ENCODE data around the gene SUN1.

Gene SUN1

DNA sequence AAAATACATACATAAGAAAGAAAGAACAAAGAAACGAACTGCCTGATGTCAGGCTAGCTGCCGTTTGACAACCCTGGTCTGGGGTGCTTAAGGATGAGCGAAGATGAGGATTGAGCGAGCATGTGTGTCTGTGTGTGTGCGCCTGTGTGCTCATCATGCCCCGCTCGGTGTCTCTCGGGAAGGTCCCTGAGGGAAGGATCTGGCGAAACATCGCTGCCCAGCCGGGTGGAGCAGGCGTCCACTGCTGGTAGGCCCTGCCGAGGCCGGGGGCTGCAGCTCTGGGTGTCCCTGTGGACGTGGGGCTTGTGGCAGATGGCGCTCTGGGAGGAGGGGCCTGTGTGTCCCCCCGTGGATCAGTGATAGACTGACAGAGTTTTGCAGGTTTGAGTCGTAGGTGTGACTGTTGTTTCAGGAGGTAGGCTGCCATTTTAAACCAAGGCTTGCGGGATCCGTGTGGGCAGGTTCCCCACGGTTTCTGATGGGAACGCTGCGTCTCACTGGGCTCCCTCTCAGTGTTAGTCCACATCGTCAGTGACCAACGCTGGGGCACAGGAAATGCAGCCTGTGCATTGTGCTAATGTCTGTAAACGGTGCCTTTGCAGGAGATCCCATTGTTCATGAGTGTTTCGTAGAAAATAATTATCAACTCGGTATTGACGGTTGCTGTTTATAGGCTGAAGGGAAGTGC, 5.9 kb upstream of the SUN1 start:
- TF ChIP-seq TAF1 (IDR thresholded peaks at IDR 0.05; ENCODE audit: borderline replicate concordance, insufficient read depth, low read length) (no peak), SIN3A (IDR thresholded peaks at IDR 0.05; ENCODE audit: borderline replicate concordance, insufficient read depth, low read length) (no peak), FOXP2 (optimal IDR thresholded peaks at IDR 0.05; ENCODE audit: borderline replicate concordance, extremely low read depth, extremely low read length, insufficient read depth) (no peak), POLR2AphosphoS5 (IDR thresholded peaks at IDR 0.05; ENCODE audit: low read depth, low read length) (no peak)
- TF ChIP-seq, protein P1, sequence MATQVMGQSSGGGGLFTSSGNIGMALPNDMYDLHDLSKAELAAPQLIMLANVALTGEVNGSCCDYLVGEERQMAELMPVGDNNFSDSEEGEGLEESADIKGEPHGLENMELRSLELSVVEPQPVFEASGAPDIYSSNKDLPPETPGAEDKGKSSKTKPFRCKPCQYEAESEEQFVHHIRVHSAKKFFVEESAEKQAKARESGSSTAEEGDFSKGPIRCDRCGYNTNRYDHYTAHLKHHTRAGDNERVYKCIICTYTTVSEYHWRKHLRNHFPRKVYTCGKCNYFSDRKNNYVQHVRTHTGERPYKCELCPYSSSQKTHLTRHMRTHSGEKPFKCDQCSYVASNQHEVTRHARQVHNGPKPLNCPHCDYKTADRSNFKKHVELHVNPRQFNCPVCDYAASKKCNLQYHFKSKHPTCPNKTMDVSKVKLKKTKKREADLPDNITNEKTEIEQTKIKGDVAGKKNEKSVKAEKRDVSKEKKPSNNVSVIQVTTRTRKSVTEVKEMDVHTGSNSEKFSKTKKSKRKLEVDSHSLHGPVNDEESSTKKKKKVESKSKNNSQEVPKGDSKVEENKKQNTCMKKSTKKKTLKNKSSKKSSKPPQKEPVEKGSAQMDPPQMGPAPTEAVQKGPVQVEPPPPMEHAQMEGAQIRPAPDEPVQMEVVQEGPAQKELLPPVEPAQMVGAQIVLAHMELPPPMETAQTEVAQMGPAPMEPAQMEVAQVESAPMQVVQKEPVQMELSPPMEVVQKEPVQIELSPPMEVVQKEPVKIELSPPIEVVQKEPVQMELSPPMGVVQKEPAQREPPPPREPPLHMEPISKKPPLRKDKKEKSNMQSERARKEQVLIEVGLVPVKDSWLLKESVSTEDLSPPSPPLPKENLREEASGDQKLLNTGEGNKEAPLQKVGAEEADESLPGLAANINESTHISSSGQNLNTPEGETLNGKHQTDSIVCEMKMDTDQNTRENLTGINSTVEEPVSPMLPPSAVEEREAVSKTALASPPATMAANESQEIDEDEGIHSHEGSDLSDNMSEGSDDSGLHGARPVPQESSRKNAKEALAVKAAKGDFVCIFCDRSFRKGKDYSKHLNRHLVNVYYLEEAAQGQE (IDR thresholded peaks at IDR 0.05; ENCODE audit: insufficient read depth in 1 of 2, low read depth in 2 of 2, low read length in 2 of 2): no peak

DNA sequence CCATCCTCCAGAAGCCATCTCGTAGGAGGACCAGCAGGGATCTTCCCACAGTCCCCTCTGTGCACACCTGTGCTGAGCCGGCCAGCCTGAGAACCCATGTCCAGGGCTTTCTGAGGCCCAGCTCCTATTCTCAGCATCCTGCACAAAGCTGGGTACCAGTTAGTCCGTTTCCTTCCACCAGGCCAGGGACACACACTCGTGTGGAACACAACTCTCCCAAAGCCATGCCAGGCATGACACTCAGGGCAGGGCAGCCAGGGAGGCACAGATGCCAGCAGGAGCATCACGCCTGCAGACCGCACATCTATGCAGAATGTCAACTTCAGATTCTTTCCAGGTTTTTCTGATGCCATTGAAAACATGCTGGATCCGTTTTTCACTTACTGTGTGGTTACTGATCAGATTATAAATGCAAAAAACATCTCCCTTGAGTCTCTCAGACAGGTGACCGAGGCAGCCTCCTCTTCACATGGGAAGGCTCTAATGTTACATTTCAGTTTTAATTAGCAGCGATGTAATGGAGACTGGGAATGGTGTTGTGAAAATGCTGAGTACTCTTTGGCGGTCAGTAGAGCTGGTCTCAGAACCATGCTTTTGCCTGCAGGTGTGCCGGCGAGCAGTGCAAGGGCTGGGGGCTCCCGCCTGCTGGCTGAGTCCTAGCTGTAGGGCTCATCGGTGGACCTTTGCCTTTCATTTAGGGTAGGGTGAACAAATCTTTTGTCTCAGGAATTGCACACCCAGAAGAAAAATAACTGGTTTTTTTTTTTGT, 3.3 kb upstream of the SUN1 start:
- TF ChIP-seq, protein P1 (IDR thresholded peaks at IDR 0.05; ENCODE audit: insufficient read depth in 1 of 2, low read depth in 2 of 2, low read length in 2 of 2): no peak
- TF ChIP-seq SIN3A (IDR thresholded peaks at IDR 0.05; ENCODE audit: borderline replicate concordance, insufficient read depth, low read length) (no peak), TAF1 (IDR thresholded peaks at IDR 0.05; ENCODE audit: borderline replicate concordance, insufficient read depth, low read length) (no peak), POLR2AphosphoS5 (IDR thresholded peaks at IDR 0.05; ENCODE audit: low read depth, low read length) (no peak), FOXP2 (optimal IDR thresholded peaks at IDR 0.05; ENCODE audit: borderline replicate concordance, extremely low read depth, extremely low read length, insufficient read depth) (no peak)

DNA sequence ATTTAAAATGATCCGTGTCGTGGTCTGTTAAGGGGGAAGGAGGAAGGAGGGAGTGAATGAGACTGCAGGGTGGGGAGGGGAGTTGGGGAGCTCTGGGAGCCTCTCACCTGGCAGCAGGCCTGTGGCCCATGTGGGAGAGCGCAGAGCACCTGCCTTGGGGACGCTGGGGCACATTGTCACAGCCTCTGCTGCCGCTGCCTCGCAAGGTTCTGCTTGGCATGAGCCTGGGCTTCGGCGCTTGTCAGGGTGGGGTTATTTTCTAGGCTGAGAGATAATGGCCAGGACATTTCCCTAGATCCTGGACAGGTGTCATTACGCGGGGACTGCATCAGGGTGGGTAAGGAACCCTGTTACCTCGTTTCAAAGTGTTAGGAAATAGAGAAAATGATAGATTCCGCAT, 2.2 kb upstream of the SUN1 start:
- TF ChIP-seq FOXP2 (optimal IDR thresholded peaks at IDR 0.05; ENCODE audit: borderline replicate concordance, extremely low read depth, extremely low read length, insufficient read depth) (no peak), POLR2AphosphoS5 (IDR thresholded peaks at IDR 0.05; ENCODE audit: low read depth, low read length) (no peak), TAF1 (IDR thresholded peaks at IDR 0.05; ENCODE audit: borderline replicate concordance, insufficient read depth, low read length) (no peak), SIN3A (IDR thresholded peaks at IDR 0.05; ENCODE audit: borderline replicate concordance, insufficient read depth, low read length) (no peak)
- TF ChIP-seq, protein P1 (IDR thresholded peaks at IDR 0.05; ENCODE audit: insufficient read depth in 1 of 2, low read depth in 2 of 2, low read length in 2 of 2): no peak

DNA sequence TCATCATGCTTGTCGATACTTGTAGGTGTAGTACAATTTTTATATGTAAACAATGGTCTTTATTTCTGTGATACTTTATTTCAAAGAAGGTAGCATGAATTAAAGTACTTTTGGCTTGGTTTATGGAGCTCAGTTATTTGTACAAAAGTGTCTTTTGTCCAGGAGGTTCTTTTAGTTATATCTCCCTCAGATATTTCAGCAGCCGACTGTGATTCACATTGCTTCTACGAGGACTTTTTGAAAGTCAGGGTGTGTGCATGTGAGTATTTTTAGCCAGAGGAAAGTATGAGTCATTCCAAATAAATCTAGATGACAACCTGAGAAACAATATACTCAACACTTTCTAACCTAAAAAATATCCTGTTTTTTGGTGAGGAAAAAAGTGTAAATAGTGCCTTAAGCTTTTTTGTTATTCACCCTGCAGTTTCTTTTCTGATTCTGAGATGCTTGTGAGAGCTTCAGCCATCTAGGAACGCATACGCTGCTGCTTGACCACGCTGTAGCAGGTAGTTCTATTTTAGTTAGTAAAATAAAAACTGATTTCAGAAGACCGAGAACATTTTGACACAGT, 595 bp upstream of the SUN1 start:
- TF ChIP-seq POLR2AphosphoS5 (IDR thresholded peaks at IDR 0.05; ENCODE audit: low read depth, low read length) (no peak), TAF1 (IDR thresholded peaks at IDR 0.05; ENCODE audit: borderline replicate concordance, insufficient read depth, low read length) (no peak), FOXP2 (optimal IDR thresholded peaks at IDR 0.05; ENCODE audit: borderline replicate concordance, extremely low read depth, extremely low read length, insufficient read depth) (no peak), SIN3A (IDR thresholded peaks at IDR 0.05; ENCODE audit: borderline replicate concordance, insufficient read depth, low read length) (no peak)
- TF ChIP-seq, protein P1 (IDR thresholded peaks at IDR 0.05; ENCODE audit: insufficient read depth in 1 of 2, low read depth in 2 of 2, low read length in 2 of 2): no peak

Measured in PFSK-1 (cell line).